Neural cell (in vitro differentiated cells): ENCODE results near the gene USP17L21.
"Not testable (repeated sequence)": the region's sequence is repeated elsewhere in the genome, so short reads cannot be mapped to it uniquely, and the experiment has no call there.

ENCODE experiments used
- CTCF ChIP-seq: fragments of 450-650 bp; IDR thresholded peaks from 2 replicates; pipeline ENCODE4 v1.5.1; 2014; ENCODE audit warnings: antibody characterized with exemption, mild to moderate bottlenecking, moderate library complexity; ENCODE audit not compliant: poor library complexity, severe bottlenecking
- EP300 ChIP-seq: fragments of 450-650 bp; conservative IDR thresholded peaks from 2 replicates; pipeline ENCODE4 v1.6.1; 2014; ENCODE audit warnings: antibody characterized with exemption, mild to moderate bottlenecking, moderate library complexity; ENCODE audit not compliant: poor library complexity, severe bottlenecking
- EZH2 ChIP-seq: fragments of 200-600, 300-800 bp; shearing (Covaris generic), sonication (generic); IDR thresholded peaks from 2 replicates; pipeline ENCODE4 v1.6.1; 2014; ENCODE audit warnings: antibody characterized with exemption, low read length, borderline replicate concordance, mild to moderate bottlenecking; ENCODE audit not compliant: insufficient read depth, poor library complexity, severe bottlenecking
- MXI1 ChIP-seq: fragments of 450-650 bp; conservative IDR thresholded peaks from 2 replicates; pipeline ENCODE4 v1.6.1; 2014; ENCODE audit warnings: antibody characterized with exemption, mild to moderate bottlenecking; ENCODE audit not compliant: poor library complexity, severe bottlenecking
- POLR2AphosphoS5 ChIP-seq: IDR thresholded peaks from 2 replicates; pipeline ENCODE4 v1.6.1; 2012
- RAD21 ChIP-seq: fragments of 450-650 bp; conservative IDR thresholded peaks from 2 replicates; pipeline ENCODE4 v1.6.1; 2014; ENCODE audit warnings: antibody characterized with exemption, mild to moderate bottlenecking, moderate library complexity
- REST ChIP-seq: IDR thresholded peaks from 2 replicates; pipeline ENCODE4 v1.6.1; 2012; ENCODE audit warnings: borderline replicate concordance
- SMC3 ChIP-seq: fragments of 450-650 bp; conservative IDR thresholded peaks from 2 replicates; pipeline ENCODE4 v1.6.1; 2014; ENCODE audit warnings: antibody characterized with exemption, mild to moderate bottlenecking, moderate library complexity; ENCODE audit not compliant: poor library complexity
- TAF1 ChIP-seq: IDR thresholded peaks from 2 replicates; pipeline ENCODE4 v1.6.1; 2012; ENCODE audit warnings: low read depth

- TF ChIP-seq CTCF, REST, EZH2, POLR2AphosphoS5, TAF1, EP300, SMC3, RAD21, MXI1: not testable (repeated sequence)
Measured at GRCh38 chr4:9238461-9238860, 24.2 kb upstream of the USP17L21 start.
